Measurements from ENCODE around the gene SRD5A2.

Gene SRD5A2

GRCh38 chr2:31474296-31474695 is 106.4 kb downstream of the SRD5A2 start:
- Mint-ChIP-seq H3K9me3 (peaks cover 3% of the 10 kb centered on the region), H3K36me3 (ENCODE audit: low read depth) (no peaks in the 10 kb centered on the region), H3K4me1 (no peaks in the 10 kb centered on the region), H3K4me3 (no peak overlapping the region), H3K27me3 (ENCODE audit: low read depth) (no peaks in the 10 kb centered on the region), H3K27ac (no peak overlapping the region)
- no peak for TF ChIP-seq CTCF (IDR thresholded peaks at IDR 0.05; ENCODE audit: unreplicated experiment in 3 of 3)
